Cardiac muscle cell (in vitro differentiated cells and primary cell): ENCODE data around the gene KCNIP3. TPM values are rescaled to one million over a fixed set of nuclear protein-coding genes. Genes with fewer than 3 reads are reported as not detected.
"Not testable (repeated sequence)": the region's sequence is repeated elsewhere in the genome, so short reads cannot be mapped to it uniquely, and the experiment has no call there.

Experiments used
- DNase-seq, 2 donors: peaks; one replicate each; pipeline versions ENCODE4 v3.0.0 to v3.0.0-alpha.2; 2010 to 2017; ENCODE audit warnings: low read depth in 1 of 2, low spot score in 1 of 2
- H3K27ac ChIP-seq: fragments of 200-600 bp; sonication (generic); 2 replicates; pipeline ENCODE4 v1.5.1; 2016
- H3K27me3 ChIP-seq: fragments of 200-600 bp; sonication (generic); 2 replicates; pipeline ENCODE4 v1.6.0; 2016; ENCODE audit warnings: control low read depth
- H3K36me3 ChIP-seq: fragments of 200-600 bp; sonication (generic); 2 replicates; pipeline ENCODE4 v1.5.1; 2016; ENCODE audit warnings: control low read depth
- H3K4me1 ChIP-seq: fragments of 200-600 bp; sonication (generic); 2 replicates; pipeline ENCODE4 v1.8.1; 2017; ENCODE audit warnings: low read depth, mild to moderate bottlenecking, mixed run types
- H3K4me3 ChIP-seq: fragments of 200-600 bp; sonication (generic); 2 replicates; pipeline ENCODE4 v1.5.1; 2016; ENCODE audit warnings: mild to moderate bottlenecking
- H3K9me3 ChIP-seq: fragments of 200-600 bp; sonication (generic); 2 replicates; pipeline ENCODE4 v1.5.1; 2017; ENCODE audit warnings: low read depth, mild to moderate bottlenecking, control low read depth
- CTCF ChIP-seq: IDR thresholded peaks from 2 replicates; pipeline ENCODE4 v1.5.1; 2012; ENCODE audit warnings: low read depth, mild to moderate bottlenecking, low read length
- polyA plus RNA-seq: library from polyadenylated mRNA; unstranded; fragments of >200 nt; fragmentation: Nextera tagmentation; extraction: Ambion mirVana; gene quantifications from 2 replicates; pipeline ENCODE4 v1.2.1, GENCODE V29; 2016
- total RNA-seq: library from RNA; depleted of rRNA; stranded (reverse); fragments of >200 nt; gene quantifications from 2 replicates; pipeline ENCODE4 v1.2.3, GENCODE V29; 2016

Gene KCNIP3
- total and polyA plus RNA-seq, 2 experiments from 2014 or later, result 1.2 to 5.2 TPM

- Histone ChIP-seq H3K27ac (no peak overlapping the region), H3K27me3 (no peaks in the 10 kb centered on the region), H3K4me3 (no peak overlapping the region), H3K4me1 (no peaks in the 10 kb centered on the region), H3K36me3 (no peaks in the 10 kb centered on the region), H3K9me3 (no peaks in the 10 kb centered on the region)
- peak; percentile 27 for TF ChIP-seq CTCF
- no peak for DNase-seq
These were observed 95.7 kb downstream of the KCNIP3 start for GRCh38 chr2:95392730-95393455.

GRCh38 chr2:95393901-95394300 lies 96.8 kb downstream of the KCNIP3 start:
- TF ChIP-seq CTCF, result no peak
- H3K27me3 ChIP-seq, result no peaks in the 10 kb centered on the region
- no peaks in the 10 kb centered on the region for H3K36me3 ChIP-seq
- no peaks in the 10 kb centered on the region for H3K4me1 ChIP-seq
- no peak overlapping the region for H3K4me3 ChIP-seq
- no peaks in the 10 kb centered on the region for H3K9me3 ChIP-seq
- no peak overlapping the region for H3K27ac ChIP-seq
- no peak for DNase-seq

GRCh38 chr2:95399061-95399460 lies 101.9 kb downstream of the KCNIP3 start:
- no peak for DNase-seq
- no peaks in the 10 kb centered on the region for H3K27me3 ChIP-seq
- no peaks in the 10 kb centered on the region for H3K36me3 ChIP-seq
- H3K9me3 ChIP-seq, result no peaks in the 10 kb centered on the region
- no peak overlapping the region for H3K27ac ChIP-seq
- no peak for TF ChIP-seq CTCF
- H3K4me3 ChIP-seq, result no peak overlapping the region
- peaks cover 5% of the 10 kb centered on the region for H3K4me1 ChIP-seq

- no peak for TF ChIP-seq CTCF
- Histone ChIP-seq H3K27me3 (no peaks in the 10 kb centered on the region), H3K27ac (peak overlapping the region; percentile 85), H3K4me3 (peak overlapping the region; percentile 89), H3K36me3 (no peaks in the 10 kb centered on the region), H3K4me1 (peaks cover 5% of the 10 kb centered on the region), H3K9me3 (no peaks in the 10 kb centered on the region)
- DNase-seq, result no peak
These were observed 104.3 kb downstream of the KCNIP3 start for GRCh38 chr2:95401480-95401879.

- Histone ChIP-seq H3K27ac (peak overlapping the region; percentile 85), H3K4me3 (peak overlapping the region; percentile 89)
- not testable (repeated sequence) for H3K27me3 ChIP-seq, H3K4me1 ChIP-seq, DNase-seq, H3K36me3 ChIP-seq, H3K9me3 ChIP-seq
These were observed 104.8 kb downstream of the KCNIP3 start for GRCh38 chr2:95402004-95402369.

- H3K4me1 ChIP-seq, result peaks cover 5% of the 10 kb centered on the region
- peak; percentile 93 to 99 for DNase-seq
- no peak for TF ChIP-seq CTCF
- H3K27ac ChIP-seq, result peak within 1 kb of the TSS; percentile 85
- no peaks in the 10 kb centered on the region for H3K36me3 ChIP-seq
- no peaks in the 10 kb centered on the region for H3K9me3 ChIP-seq
- H3K27me3 ChIP-seq, result no peaks in the 10 kb centered on the region
- H3K4me3 ChIP-seq, result peak within 1 kb of the TSS; percentile 89
These were observed 105.4 kb downstream of the KCNIP3 start, which contains the start of gene FAHD2A for GRCh38 chr2:95402370-95403203. Gene FAHD2A, plus strand, starts transcription at chr2:95402708. Its CDS starts 2,851 bp downstream, at chr2:95405559.
